Astrocyte (in vitro differentiated cells and primary cell): ENCODE results near the gene POU2AF3. TPM values are rescaled to one million over a fixed set of nuclear protein-coding genes. Genes with fewer than 3 reads are reported as not detected.

Source experiments
- DNase-seq: peaks from one replicate; pipeline ENCODE4 v3.0.0-alpha.2; 2010; ENCODE audit warnings: low read depth
- FAIRE-seq: peaks from 2 replicates; lab custom pipeline; 2011; peaks lifted over from hg19 to GRCh38; lab: Jason Lieb, UNC
- H2AFZ ChIP-seq: 2 replicates; pipeline ENCODE4 v1.6.0; 2012; ENCODE audit warnings: low read depth, low read length, inconsistent platforms
- H3K27ac ChIP-seq: 2 replicates; pipeline ENCODE4 v1.5.1; 2011; ENCODE audit warnings: low read depth, low read length, inconsistent platforms
- H3K27me3 ChIP-seq: 2 replicates; pipeline ENCODE4 v1.6.0; 2011; ENCODE audit warnings: low read length, inconsistent platforms; ENCODE audit not compliant: insufficient read depth
- H3K36me3 ChIP-seq: 2 replicates; pipeline ENCODE4 v1.5.1; 2011; ENCODE audit warnings: low read length, inconsistent platforms; ENCODE audit not compliant: insufficient read depth
- H3K4me1 ChIP-seq: 2 replicates; pipeline ENCODE4 v1.5.1; 2011; ENCODE audit warnings: low read length, inconsistent platforms; ENCODE audit not compliant: insufficient read depth
- H3K4me2 ChIP-seq: 2 replicates; pipeline ENCODE4 v1.6.0; 2012; ENCODE audit warnings: low read length, inconsistent platforms
- H3K4me3 ChIP-seq: 2 replicates; pipeline ENCODE4 v1.5.1; 2011; ENCODE audit warnings: low read depth, mild to moderate bottlenecking, low read length, inconsistent platforms; ENCODE audit not compliant: insufficient read depth
- H3K79me2 ChIP-seq: 2 replicates; pipeline ENCODE4 v1.6.0; 2012; ENCODE audit warnings: mild to moderate bottlenecking, low read length, inconsistent platforms; ENCODE audit not compliant: insufficient read depth
- H3K9ac ChIP-seq: 2 replicates; pipeline ENCODE4 v1.6.0; 2012; ENCODE audit warnings: mild to moderate bottlenecking, low read length, inconsistent platforms
- H3K9me3 ChIP-seq: 2 replicates; pipeline ENCODE4 v1.5.1; 2012; ENCODE audit warnings: low read depth, mild to moderate bottlenecking, low read length, inconsistent platforms; ENCODE audit not compliant: insufficient read depth
- H4K20me1 ChIP-seq: 2 replicates; pipeline ENCODE4 v1.6.0; 2012; ENCODE audit warnings: low read length, inconsistent platforms; ENCODE audit not compliant: insufficient read depth
- H3K27ac Mint-ChIP-seq: one replicate; pipeline ENCODE4 v1.8.0; 2021; ENCODE audit warnings: mild to moderate bottlenecking, mixed read lengths; ENCODE audit not compliant: unreplicated experiment
- H3K27me3 Mint-ChIP-seq: one replicate; pipeline ENCODE4 v1.8.0; 2021; ENCODE audit warnings: low read depth, mixed read lengths; ENCODE audit not compliant: unreplicated experiment
- H3K36me3 Mint-ChIP-seq: one replicate; pipeline ENCODE4 v1.8.0; 2021; ENCODE audit warnings: low read depth, mixed read lengths; ENCODE audit not compliant: unreplicated experiment
- H3K4me1 Mint-ChIP-seq: one replicate; pipeline ENCODE4 v1.8.0; 2021; ENCODE audit warnings: low read depth, mixed read lengths; ENCODE audit not compliant: unreplicated experiment
- H3K4me3 Mint-ChIP-seq: one replicate; pipeline ENCODE4 v1.8.0; 2021; ENCODE audit warnings: mild to moderate bottlenecking, moderate library complexity, mixed read lengths; ENCODE audit not compliant: unreplicated experiment
- H3K9me3 Mint-ChIP-seq: one replicate; pipeline ENCODE4 v1.8.0; 2021; ENCODE audit warnings: mild to moderate bottlenecking, mixed read lengths; ENCODE audit not compliant: unreplicated experiment
- CTCF ChIP-seq: IDR thresholded peaks from 2 replicates; pipeline ENCODE4 v1.5.1; 2011; ENCODE audit warnings: low read depth, mild to moderate bottlenecking, inconsistent platforms, low read length, moderate library complexity; ENCODE audit not compliant: insufficient read depth
- EZH2 ChIP-seq: IDR thresholded peaks from 2 replicates; pipeline ENCODE4 v1.6.1; 2012; ENCODE audit warnings: mild to moderate bottlenecking, low read length, inconsistent platforms; ENCODE audit not compliant: insufficient read depth
- total RNA-seq: library from RNA; stranded (reverse); gene quantifications from 2 replicates; pipeline ENCODE4 v1.2.1, GENCODE V29; 2021

The POU2AF3 gene
- total RNA-seq, 1 donor from 2014 or later = 0.27 TPM

- FAIRE-seq = no peak
- peaks cover 15% of the 10 kb centered on the region for H3K27me3 ChIP-seq
These were observed 9.8 kb downstream of the POU2AF3 start for GRCh38 chr11:111308140-111308539.

GRCh38 chr11:111309215-111309915, 11.0 kb downstream of the POU2AF3 start:
- H3K27me3 Mint-ChIP-seq = peaks cover 18% of the 10 kb centered on the region
- no peaks in the 10 kb centered on the region for H3K36me3 Mint-ChIP-seq
- H3K27me3 ChIP-seq = peaks cover 15% of the 10 kb centered on the region
- H3K9me3 Mint-ChIP-seq = no peaks in the 10 kb centered on the region
- H3K4me3 ChIP-seq = no peak overlapping the region
- FAIRE-seq (no peak), DNase-seq (no peak)
- H3K4me3 Mint-ChIP-seq = no peak overlapping the region
- no peak overlapping the region for H3K27ac Mint-ChIP-seq
- TF ChIP-seq CTCF (no peak), EZH2 (no peak)
- no peaks in the 10 kb centered on the region for H3K79me2 ChIP-seq
- no peaks in the 10 kb centered on the region for H4K20me1 ChIP-seq
- H2AFZ ChIP-seq = no peak overlapping the region
- no peaks in the 10 kb centered on the region for H3K9me3 ChIP-seq
- no peak overlapping the region for H3K9ac ChIP-seq
- H3K4me2 ChIP-seq = no peak overlapping the region
- no peak overlapping the region for H3K27ac ChIP-seq
- H3K4me1 Mint-ChIP-seq = no peaks in the 10 kb centered on the region
- H3K4me1 ChIP-seq = no peaks in the 10 kb centered on the region
- H3K36me3 ChIP-seq = no peaks in the 10 kb centered on the region

More at GRCh38 chr11:111308140-111308539, 9.8 kb downstream of the POU2AF3 start:
- Histone ChIP-seq H2AFZ (no peak overlapping the region), H3K4me1 (no peaks in the 10 kb centered on the region), H4K20me1 (no peaks in the 10 kb centered on the region), H3K4me2 (no peak overlapping the region), H3K36me3 (no peaks in the 10 kb centered on the region), H3K27ac (no peak overlapping the region), H3K79me2 (no peaks in the 10 kb centered on the region), H3K9ac (no peak overlapping the region), H3K4me3 (no peak overlapping the region), H3K9me3 (no peaks in the 10 kb centered on the region)
- TF ChIP-seq CTCF (no peak), EZH2 (no peak)
- no peak for DNase-seq
- Mint-ChIP-seq H3K36me3 (no peaks in the 10 kb centered on the region), H3K4me3 (no peak overlapping the region), H3K4me1 (no peaks in the 10 kb centered on the region), H3K27ac (no peak overlapping the region), H3K27me3 (peaks cover 18% of the 10 kb centered on the region), H3K9me3 (no peaks in the 10 kb centered on the region)

- Mint-ChIP-seq H3K27me3 (peaks cover 17% of the 10 kb centered on the region), H3K36me3 (no peaks in the 10 kb centered on the region), H3K4me1 (no peaks in the 10 kb centered on the region), H3K9me3 (no peaks in the 10 kb centered on the region), H3K4me3 (no peak overlapping the region), H3K27ac (no peak overlapping the region)
- Histone ChIP-seq H2AFZ (no peak overlapping the region), H3K4me1 (no peaks in the 10 kb centered on the region), H4K20me1 (no peaks in the 10 kb centered on the region), H3K9ac (no peak overlapping the region), H3K9me3 (no peaks in the 10 kb centered on the region), H3K4me2 (no peak overlapping the region), H3K36me3 (no peaks in the 10 kb centered on the region), H3K27ac (no peak overlapping the region), H3K79me2 (no peaks in the 10 kb centered on the region), H3K4me3 (no peak overlapping the region), H3K27me3 (peaks cover 10% of the 10 kb centered on the region)
- DNase-seq (no peak), FAIRE-seq (no peak)
- TF ChIP-seq EZH2 (no peak), CTCF (no peak)
These were observed 11.7 kb downstream of the POU2AF3 start for GRCh38 chr11:111310088-111310487.
